H9 (cell line): ENCODE measurements around the gene RNF183. TPM values are rescaled to one million over a fixed set of nuclear protein-coding genes. Genes with fewer than 3 reads are reported as not detected.

ENCODE experiments used
- DNase-seq: peaks from one replicate; pipeline ENCODE4 v3.0.0-alpha.2; 2017
- H2AFZ ChIP-seq: one replicate; pipeline ENCODE4 v1.6.1; 2013; ENCODE audit warnings: mild to moderate bottlenecking, low read length, control low read depth, moderate library complexity
- H2AK5ac ChIP-seq: 2 replicates; pipeline ENCODE4 v1.6.1; 2013; ENCODE audit warnings: low read length, control low read depth, mixed read lengths; ENCODE audit not compliant: insufficient read length
- H2BK120ac ChIP-seq: one replicate; pipeline ENCODE4 v1.6.1; 2013; ENCODE audit warnings: low read depth, mild to moderate bottlenecking, low read length, control low read depth, inconsistent platforms; ENCODE audit not compliant: poor library complexity, severe bottlenecking
- H2BK12ac ChIP-seq: 2 replicates; pipeline ENCODE4 v1.6.1; 2013; ENCODE audit warnings: low read length, control low read depth, mixed read lengths, low read depth; ENCODE audit not compliant: insufficient read length
- H2BK15ac ChIP-seq: 2 replicates; pipeline ENCODE4 v1.6.1; 2013; ENCODE audit warnings: low read depth, low read length, control low read depth
- H2BK20ac ChIP-seq: one replicate; pipeline ENCODE4 v1.6.1; 2013; ENCODE audit warnings: low read depth, mild to moderate bottlenecking, low read length, control low read depth, inconsistent platforms; ENCODE audit not compliant: poor library complexity, severe bottlenecking
- H2BK5ac ChIP-seq: 2 replicates; pipeline ENCODE4 v1.6.1; 2013; ENCODE audit warnings: low read length, control low read depth, mixed read lengths; ENCODE audit not compliant: insufficient read length
- H3K14ac ChIP-seq: 2 replicates; pipeline ENCODE4 v1.6.1; 2013; ENCODE audit warnings: low read length, control low read depth; ENCODE audit not compliant: insufficient read depth
- H3K18ac ChIP-seq: 2 replicates; pipeline ENCODE4 v1.6.1; 2013; ENCODE audit warnings: low read depth, mild to moderate bottlenecking, mixed read lengths, low read length, control low read depth; ENCODE audit not compliant: insufficient read length
- H3K23ac ChIP-seq: 2 replicates; pipeline ENCODE4 v1.6.1; 2013; ENCODE audit warnings: low read length, control low read depth, mixed read lengths, low read depth; ENCODE audit not compliant: insufficient read length
- H3K23me2 ChIP-seq: 2 replicates; pipeline ENCODE4 v1.6.1; 2013; ENCODE audit warnings: low read depth, mild to moderate bottlenecking, mixed read lengths, low read length, control low read depth; ENCODE audit not compliant: insufficient read length, poor library complexity, severe bottlenecking
- H3K27ac ChIP-seq: 2 replicates; pipeline ENCODE4 v1.5.1; 2013; ENCODE audit warnings: low read length, control low read depth, mixed read lengths, low read depth; ENCODE audit not compliant: insufficient read length
- H3K27me3 ChIP-seq: 2 replicates; pipeline ENCODE4 v1.6.1; 2013; ENCODE audit warnings: low read length, control low read depth, inconsistent platforms; ENCODE audit not compliant: insufficient read depth
- H3K4ac ChIP-seq: 2 replicates; pipeline ENCODE4 v1.6.1; 2013; ENCODE audit warnings: low read depth, mild to moderate bottlenecking, control low read depth, inconsistent platforms, low read length, moderate library complexity
- H3K4me1 ChIP-seq: 2 replicates; pipeline ENCODE4 v1.6.1; 2013; ENCODE audit warnings: low read length, control low read depth, inconsistent platforms; ENCODE audit not compliant: insufficient read depth
- H3K4me2 ChIP-seq: 2 replicates; pipeline ENCODE4 v1.6.1; 2013; ENCODE audit warnings: low read length, control low read depth, mixed read lengths; ENCODE audit not compliant: insufficient read length, insufficient read depth
- H3K56ac ChIP-seq: 2 replicates; pipeline ENCODE4 v1.6.1; 2013; ENCODE audit warnings: low read depth, mild to moderate bottlenecking, mixed read lengths, low read length, control low read depth; ENCODE audit not compliant: insufficient read length
- H3K79me1 ChIP-seq: 2 replicates; pipeline ENCODE4 v1.6.1; 2013; ENCODE audit warnings: low read depth, mild to moderate bottlenecking, moderate library complexity, low read length, control low read depth, inconsistent platforms; ENCODE audit not compliant: insufficient read depth, poor library complexity, severe bottlenecking
- H3K79me2 ChIP-seq: 2 replicates; pipeline ENCODE4 v1.6.1; 2013; ENCODE audit warnings: low read length, control low read depth, inconsistent platforms; ENCODE audit not compliant: insufficient read depth
- H3K9ac ChIP-seq: 2 replicates; pipeline ENCODE4 v1.6.1; 2013; ENCODE audit warnings: low read length, control low read depth, mixed read lengths; ENCODE audit not compliant: insufficient read length; ENCODE audit errors: extremely low read depth
- H3K9me3 ChIP-seq: one replicate; pipeline ENCODE4 v1.6.1; 2013; ENCODE audit warnings: low read depth, low read length, inconsistent platforms; ENCODE audit not compliant: control insufficient read depth
- H3T11ph ChIP-seq: one replicate; pipeline ENCODE4 v1.6.1; 2013; ENCODE audit warnings: mild to moderate bottlenecking, low read length, control low read depth, inconsistent platforms
- H4K20me1 ChIP-seq: one replicate; pipeline ENCODE4 v1.6.1; 2013; ENCODE audit not compliant: control insufficient read depth, insufficient read length, insufficient read depth
- H4K5ac ChIP-seq: 2 replicates; pipeline ENCODE4 v1.6.1; 2013; ENCODE audit warnings: low read depth, mild to moderate bottlenecking, mixed read lengths, low read length, control low read depth; ENCODE audit not compliant: insufficient read length
- H4K8ac ChIP-seq: replicated peaks from 2 replicates; pipeline ENCODE4 v1.6.1; 2013; ENCODE audit warnings: low read length, control low read depth, mixed read lengths, low read depth; ENCODE audit not compliant: insufficient read length
- H4K91ac ChIP-seq: 2 replicates; pipeline ENCODE4 v1.6.1; 2013; ENCODE audit warnings: low read depth, mild to moderate bottlenecking, moderate library complexity, mixed read lengths, low read length, control low read depth; ENCODE audit not compliant: insufficient read length
- H3K27ac Mint-ChIP-seq, 3 experiments: 2 replicates in 2 of 3; 3 replicates in 1 of 3; pipeline ENCODE4 v1.8.0; 2020 to 2021; ENCODE audit warnings: mixed read lengths in 3 of 3, mild to moderate bottlenecking in 1 of 3, moderate library complexity in 1 of 3
- H3K27me3 Mint-ChIP-seq: 2 replicates; pipeline ENCODE4 v1.8.0; 2021; ENCODE audit warnings: low read depth, mild to moderate bottlenecking, moderate library complexity, mixed read lengths
- H3K36me3 Mint-ChIP-seq, 3 experiments: 2 replicates in 2 of 3; 3 replicates in 1 of 3; pipeline ENCODE4 v1.8.0; 2020 to 2021; ENCODE audit warnings: low read depth in 3 of 3, mixed read lengths in 3 of 3; ENCODE audit not compliant: insufficient read depth in 1 of 3
- H3K4me1 Mint-ChIP-seq, 2 experiments: 2 replicates each; pipeline ENCODE4 v1.8.0; 2020; ENCODE audit warnings: mixed read lengths in 2 of 2
- H3K4me3 Mint-ChIP-seq, 2 experiments: 2 replicates in 1 of 2; 3 replicates in 1 of 2; pipeline ENCODE4 v1.8.0; 2020 to 2021; ENCODE audit warnings: mild to moderate bottlenecking in 2 of 2, mixed read lengths in 2 of 2, moderate library complexity in 1 of 2
- H3K9me3 Mint-ChIP-seq, 2 experiments: 2 replicates in 1 of 2; 3 replicates in 1 of 2; pipeline ENCODE4 v1.8.0; 2020; ENCODE audit warnings: mild to moderate bottlenecking in 2 of 2, mixed read lengths in 2 of 2, moderate library complexity in 1 of 2
- CTCF ChIP-seq: fragments of 200-600 bp; sonication (generic); conservative IDR thresholded peaks from 3 replicates; pipeline ENCODE4 v1.8.0; 2021; ENCODE audit warnings: antibody characterized with exemption, mild to moderate bottlenecking
- WGBS: extraction: QIAGEN DNeasy Blood & Tissue Kit; methylation state at CpG from one replicate; pipeline ENCODE4 v1.1.7; 2013; ENCODE audit warnings: missing lambda C conversion rate, low lambda C conversion rate, mixed read lengths; ENCODE audit not compliant: insufficient read length; ENCODE audit errors: extremely low coverage; 5-methylcytosine and 5-hydroxymethylcytosine counted together
- total RNA-seq: library from RNA; stranded (reverse); gene quantifications from 2 replicates; pipeline ENCODE4 v1.2.1, GENCODE V29; 2021

The RNF183 gene
- total RNA-seq, 1 experiment from 2014 or later, result 0.33 TPM

GRCh38 chr9:113311961-113312360, 8.8 kb upstream of the RNF183 start:
- Histone ChIP-seq H3K4ac (no peak overlapping the region), H4K8ac (no peak overlapping the region), H3K18ac (no peak overlapping the region), H3K79me1 (no peaks in the 10 kb centered on the region), H3K9ac (no peak overlapping the region), H3K14ac (no peak overlapping the region), H2BK20ac (no peak overlapping the region), H3K27ac (no peak overlapping the region), H2AK5ac (no peak overlapping the region), H3T11ph (no peak overlapping the region), H3K79me2 (no peaks in the 10 kb centered on the region), H2BK12ac (no peak overlapping the region), H4K20me1 (no peaks in the 10 kb centered on the region), H3K23me2 (no peaks in the 10 kb centered on the region), H2BK5ac (no peak overlapping the region), H3K4me2 (no peak overlapping the region), H3K27me3 (no peaks in the 10 kb centered on the region), H3K9me3 (no peaks in the 10 kb centered on the region), H3K4me1 (no peaks in the 10 kb centered on the region), H2AFZ (no peak overlapping the region), H4K91ac (no peak overlapping the region), H3K23ac (no peak overlapping the region), H3K56ac (no peak overlapping the region), H2BK120ac (no peak overlapping the region), H4K5ac (no peak overlapping the region), H2BK15ac (no peak overlapping the region)
- no peaks in the 10 kb centered on the region for H3K4me1 Mint-ChIP-seq
- H3K27me3 Mint-ChIP-seq, result no peaks in the 10 kb centered on the region; the same call in 1 of the 2 replicates
- no peak for TF ChIP-seq CTCF
- no peak for DNase-seq
- no CpG with 5 or more reads among the region's 3 CpGs for WGBS
- no peak overlapping the region for H3K27ac Mint-ChIP-seq
- no peak overlapping the region for H3K4me3 Mint-ChIP-seq
- no peaks in the 10 kb centered on the region for H3K36me3 Mint-ChIP-seq
- no peaks in the 10 kb centered on the region for H3K9me3 Mint-ChIP-seq
